Fibroblast of villous mesenchyme (primary cell): Measurements from ENCODE around the gene SETD3. TPM values are rescaled to one million over a fixed set of nuclear protein-coding genes. Genes with fewer than 3 reads are reported as not detected.

Source experiments
- DNase-seq: peaks from one replicate; pipeline ENCODE4 v3.0.0-alpha.2; 2010; ENCODE audit warnings: low read depth
- H3K4me3 ChIP-seq: 2 replicates; pipeline ENCODE4 v1.5.1; 2011; ENCODE audit warnings: low read depth, mild to moderate bottlenecking, low read length
- total RNA-seq: library from RNA; depleted of rRNA; stranded (reverse); fragments of >200 nt; gene quantifications from 2 replicates; pipeline ENCODE4 v1.2.3, GENCODE V29; 2012
- TF ChIP-seq, protein P1 (sequence below): IDR thresholded peaks from 2 replicates; pipeline ENCODE4 v1.5.1; 2012; ENCODE audit warnings: low read depth, mild to moderate bottlenecking, low read length; ENCODE audit not compliant: insufficient read depth

SETD3 gene
- 44.1 and 57.0 TPM in 2 replicates for total RNA-seq

GRCh38 chr14:99479906-99480869, at the start of gene SETD3:
TSS of gene SETD3 (minus strand) at chr14:99480859. CDS start at chr14:99465805, 15,054 bp downstream.
- TF ChIP-seq, protein P1, sequence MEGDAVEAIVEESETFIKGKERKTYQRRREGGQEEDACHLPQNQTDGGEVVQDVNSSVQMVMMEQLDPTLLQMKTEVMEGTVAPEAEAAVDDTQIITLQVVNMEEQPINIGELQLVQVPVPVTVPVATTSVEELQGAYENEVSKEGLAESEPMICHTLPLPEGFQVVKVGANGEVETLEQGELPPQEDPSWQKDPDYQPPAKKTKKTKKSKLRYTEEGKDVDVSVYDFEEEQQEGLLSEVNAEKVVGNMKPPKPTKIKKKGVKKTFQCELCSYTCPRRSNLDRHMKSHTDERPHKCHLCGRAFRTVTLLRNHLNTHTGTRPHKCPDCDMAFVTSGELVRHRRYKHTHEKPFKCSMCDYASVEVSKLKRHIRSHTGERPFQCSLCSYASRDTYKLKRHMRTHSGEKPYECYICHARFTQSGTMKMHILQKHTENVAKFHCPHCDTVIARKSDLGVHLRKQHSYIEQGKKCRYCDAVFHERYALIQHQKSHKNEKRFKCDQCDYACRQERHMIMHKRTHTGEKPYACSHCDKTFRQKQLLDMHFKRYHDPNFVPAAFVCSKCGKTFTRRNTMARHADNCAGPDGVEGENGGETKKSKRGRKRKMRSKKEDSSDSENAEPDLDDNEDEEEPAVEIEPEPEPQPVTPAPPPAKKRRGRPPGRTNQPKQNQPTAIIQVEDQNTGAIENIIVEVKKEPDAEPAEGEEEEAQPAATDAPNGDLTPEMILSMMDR, result no peak
- peak within 1 kb of the TSS; percentile 99 for H3K4me3 ChIP-seq
- peak; percentile 76 for DNase-seq

- no peak for DNase-seq
- TF ChIP-seq, protein P1, result no peak
- no peak overlapping the region for H3K4me3 ChIP-seq
Measured at GRCh38 chr14:99529899-99530298, 49.2 kb upstream of the SETD3 start.

GRCh38 chr14:99527427-99528076, 46.9 kb upstream of the SETD3 start:
- TF ChIP-seq, protein P1, result no peak

GRCh38 chr14:99527026-99527425, 46.4 kb upstream of the SETD3 start:
- no peak for DNase-seq
- TF ChIP-seq, protein P1, result no peak
- no peak overlapping the region for H3K4me3 ChIP-seq

More at GRCh38 chr14:99527427-99528076, 46.9 kb upstream of the SETD3 start:
- H3K4me3 ChIP-seq, result no peak overlapping the region
- DNase-seq, result no peak

- TF ChIP-seq, protein P1, result no peak
- no peak overlapping the region for H3K4me3 ChIP-seq
- DNase-seq, result no peak
Measured at GRCh38 chr14:99525699-99526080, 45.0 kb upstream of the SETD3 start.

DNA sequence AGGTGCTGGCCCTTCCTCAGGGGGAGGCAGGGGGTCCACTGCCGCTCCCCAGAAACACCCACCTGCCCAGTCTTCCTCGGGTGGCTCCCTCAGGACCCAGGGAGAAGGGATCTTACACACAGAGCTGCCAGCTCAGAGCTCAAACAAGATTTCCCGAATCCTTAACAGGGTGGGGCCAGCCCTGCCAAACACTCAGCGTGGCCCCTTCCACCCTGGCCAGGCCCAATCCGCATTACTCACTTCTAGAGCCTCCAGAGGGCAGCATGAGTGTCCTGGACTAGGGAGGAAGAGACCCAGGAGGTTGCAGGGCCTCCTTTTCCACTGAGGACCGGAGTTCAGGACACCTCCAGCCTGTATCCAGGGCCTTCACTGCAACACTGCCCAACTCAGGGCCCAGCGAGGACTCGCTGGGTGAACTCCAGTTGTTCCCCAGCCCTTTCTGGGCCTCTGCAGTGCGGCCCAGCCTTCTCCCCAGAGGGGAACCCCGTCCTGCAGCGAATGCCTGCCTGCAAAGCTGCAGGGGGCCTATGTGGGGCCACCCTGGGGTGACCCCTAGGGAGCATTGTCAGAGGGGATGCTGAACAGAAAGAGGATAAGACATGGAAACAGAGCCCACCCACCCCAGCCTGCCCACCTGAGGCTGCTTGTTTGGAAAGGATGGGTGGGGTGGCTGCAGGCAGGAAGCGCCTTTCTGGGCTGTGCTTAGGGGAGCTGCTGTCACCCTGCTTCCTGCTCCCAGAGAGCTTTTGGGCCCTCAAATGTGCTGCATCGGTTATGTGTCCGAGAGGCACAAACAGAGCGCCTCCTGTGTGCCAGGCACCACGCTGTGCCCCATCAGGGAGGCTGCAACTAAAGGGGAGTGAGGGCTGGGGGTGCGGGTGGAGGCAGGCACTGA, 44.4 kb upstream of the SETD3 start:
- TF ChIP-seq, protein P1, result peak; percentile 46
- no peak overlapping the region for H3K4me3 ChIP-seq
- peak; percentile 55 for DNase-seq
